Islet of Langerhans (tissue), 1 donor: ENCODE data around the gene TEAD1.

Experiments
- FAIRE-seq: peaks from one replicate; lab custom pipeline; 2011; peaks lifted over from hg19 to GRCh38; lab: Jason Lieb, UNC

Gene TEAD1

DNA sequence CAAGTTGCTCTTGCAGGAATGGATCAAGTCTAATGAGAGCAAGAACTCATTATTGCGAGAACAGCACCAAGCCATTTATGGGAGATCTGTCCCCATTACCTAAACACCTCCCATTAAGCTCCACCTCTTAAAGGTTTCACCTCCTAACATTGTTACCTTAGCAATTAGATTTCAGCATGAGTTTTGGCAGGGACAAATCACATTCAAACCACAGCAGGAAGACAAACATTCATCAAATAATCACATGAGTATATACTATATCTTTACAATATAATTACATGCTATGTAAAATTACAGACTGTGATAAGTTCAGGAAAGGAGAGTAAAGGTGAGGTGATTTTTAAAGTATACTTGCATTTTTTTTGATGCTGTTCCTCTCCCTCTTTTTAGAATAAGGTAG, 6.6 kb upstream of the TEAD1 start:
- FAIRE-seq, result no peak

- FAIRE-seq, result no peak
Measured at GRCh38 chr11:12668166-12668565, 6.1 kb upstream of the TEAD1 start.

- no peak for FAIRE-seq
Measured at GRCh38 chr11:12669930-12670329, 4.3 kb upstream of the TEAD1 start.

DNA sequence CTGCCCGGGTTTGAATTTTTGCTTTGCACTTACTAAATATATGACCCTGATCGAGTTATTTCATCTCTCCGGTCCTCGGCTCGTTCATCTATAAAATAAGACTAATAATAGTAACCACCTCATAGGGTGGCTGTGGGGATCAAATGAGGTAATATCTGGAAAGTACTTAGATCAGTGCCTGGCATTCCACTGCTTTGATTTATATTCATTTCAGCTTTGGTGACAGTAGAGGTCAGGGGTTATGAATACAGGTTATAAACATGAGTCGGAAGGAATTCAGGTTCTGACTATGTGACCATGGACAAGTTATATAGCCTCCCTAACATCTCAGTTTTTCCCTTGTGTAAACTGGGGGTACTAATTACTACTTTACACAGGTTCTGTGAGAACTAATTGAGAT, 2.9 kb upstream of the TEAD1 start:
- FAIRE-seq, result no peak

GRCh38 chr11:12673601-12673923, 659 bp upstream of the TEAD1 start:
- no peak for FAIRE-seq

DNA sequence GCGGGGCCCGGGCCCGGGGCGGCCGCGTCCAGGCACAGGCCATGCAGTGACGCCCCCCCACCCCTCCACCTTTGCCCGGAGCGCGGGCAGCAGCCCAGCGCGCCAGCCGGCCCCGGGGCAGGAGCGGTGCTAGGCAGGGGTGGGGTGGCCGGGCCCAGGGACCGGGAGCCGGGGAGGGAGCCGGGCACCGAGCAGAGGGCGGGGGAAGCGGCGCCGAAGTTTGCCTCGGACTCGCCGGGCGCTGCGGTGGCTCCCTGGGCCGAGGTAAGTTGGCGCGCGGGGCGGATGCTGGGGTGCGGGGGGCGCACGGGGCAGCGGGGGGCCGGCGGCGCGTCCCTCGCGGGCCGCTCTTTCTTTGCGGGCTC, 332 bp downstream of the TEAD1 start:
- no peak for FAIRE-seq

GRCh38 chr11:12674936-12675696, 895 bp downstream of the TEAD1 start:
- FAIRE-seq, result no peak

- FAIRE-seq, result no peak
Measured at GRCh38 chr11:12675951-12676711, 1.9 kb downstream of the TEAD1 start.

DNA sequence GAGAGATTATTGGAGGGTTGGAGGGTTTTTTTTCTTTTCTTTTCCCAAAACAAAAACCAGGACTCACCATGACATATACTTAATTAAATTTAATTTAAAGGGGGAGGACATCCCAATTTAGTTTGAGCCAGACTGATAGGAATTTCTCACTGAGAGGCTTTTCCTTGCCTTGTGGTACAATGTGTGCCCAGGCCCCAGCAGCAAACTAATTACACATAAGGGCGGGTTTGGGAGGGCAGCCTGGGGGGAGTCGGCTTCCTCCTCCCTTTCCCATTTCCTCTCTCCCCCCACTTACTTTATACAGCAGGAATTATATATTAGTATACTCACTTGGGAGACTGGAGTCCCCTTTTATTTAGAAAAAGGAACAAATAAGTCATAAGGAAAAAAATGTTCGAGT, 2.9 kb downstream of the TEAD1 start:
- no peak for FAIRE-seq

- FAIRE-seq, result no peak
Measured at GRCh38 chr11:12678092-12678491, 3.9 kb downstream of the TEAD1 start.

DNA sequence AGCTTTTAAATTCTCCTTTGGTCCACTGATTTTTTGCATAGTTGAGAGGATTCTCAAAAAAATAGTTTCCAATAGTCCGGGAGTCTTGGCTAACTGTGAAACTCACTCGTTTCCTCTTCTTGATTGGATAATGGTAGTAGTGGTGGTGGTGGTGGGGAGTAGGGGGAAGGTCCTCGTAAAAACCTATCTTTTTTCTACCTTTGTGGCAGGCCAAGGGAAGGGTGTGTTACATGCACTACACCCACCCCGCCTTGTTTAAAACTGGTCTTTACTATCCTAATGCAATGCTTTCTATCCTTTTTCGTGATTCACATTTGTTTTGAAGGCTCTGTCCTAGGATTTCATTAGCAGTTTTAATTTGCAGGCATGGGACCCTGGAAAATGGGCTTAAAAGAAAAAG, 4.8 kb downstream of the TEAD1 start:
- FAIRE-seq, result no peak

DNA sequence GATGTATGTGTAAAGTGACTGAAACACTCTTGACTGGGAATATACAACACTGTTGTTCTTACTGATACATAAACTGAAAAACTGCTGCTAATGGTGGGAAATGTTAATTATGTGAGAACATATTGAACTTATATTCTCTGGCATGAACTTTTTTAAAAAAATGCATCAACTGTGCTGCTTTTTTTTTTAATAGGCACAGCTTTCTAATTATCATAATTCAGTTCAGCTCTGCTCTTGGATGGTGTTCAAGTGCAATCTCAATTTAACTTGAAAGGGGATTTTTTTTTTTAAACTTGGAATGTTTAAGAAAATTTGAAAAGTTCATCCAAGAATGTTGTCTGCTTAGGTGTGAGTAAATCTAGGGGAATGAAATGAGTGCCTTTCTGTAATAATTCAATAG, 5.2 kb downstream of the TEAD1 start:
- peak; percentile 21 for FAIRE-seq

GRCh38 chr11:12680246-12680939, 6.2 kb downstream of the TEAD1 start:
- FAIRE-seq, result no peak

GRCh38 chr11:12680940-12681258, 6.7 kb downstream of the TEAD1 start:
- FAIRE-seq, result no peak

GRCh38 chr11:12681466-12681865, 7.2 kb downstream of the TEAD1 start:
- FAIRE-seq, result no peak

DNA sequence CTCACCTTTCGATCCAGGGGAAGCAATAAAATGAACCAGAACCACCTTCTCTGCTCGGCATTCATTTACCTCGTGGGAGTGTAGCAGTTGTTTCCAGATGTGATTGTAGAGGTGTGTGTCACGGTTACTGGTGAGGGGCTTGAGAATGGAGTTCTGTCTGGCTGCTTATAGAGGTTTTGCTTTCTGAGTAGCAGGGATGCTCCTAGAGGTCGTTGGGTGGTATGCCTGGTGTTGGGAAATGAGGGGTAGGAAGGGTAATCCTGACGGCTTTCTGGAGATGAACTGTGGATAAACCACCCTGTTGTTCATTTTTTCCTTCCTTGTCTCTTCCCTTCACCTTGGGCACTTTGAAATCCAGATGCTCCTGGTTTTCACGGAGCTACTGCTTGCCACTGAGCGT, 8.1 kb downstream of the TEAD1 start:
- FAIRE-seq, result no peak

- FAIRE-seq, result no peak
Measured at GRCh38 chr11:12682737-12683500, 8.7 kb downstream of the TEAD1 start.

- no peak for FAIRE-seq
Measured at GRCh38 chr11:12683874-12684273, 9.7 kb downstream of the TEAD1 start.

GRCh38 chr11:12684315-12684714, 10.1 kb downstream of the TEAD1 start:
- FAIRE-seq, result no peak

GRCh38 chr11:12684816-12685215, 10.6 kb downstream of the TEAD1 start:
- FAIRE-seq, result no peak

DNA sequence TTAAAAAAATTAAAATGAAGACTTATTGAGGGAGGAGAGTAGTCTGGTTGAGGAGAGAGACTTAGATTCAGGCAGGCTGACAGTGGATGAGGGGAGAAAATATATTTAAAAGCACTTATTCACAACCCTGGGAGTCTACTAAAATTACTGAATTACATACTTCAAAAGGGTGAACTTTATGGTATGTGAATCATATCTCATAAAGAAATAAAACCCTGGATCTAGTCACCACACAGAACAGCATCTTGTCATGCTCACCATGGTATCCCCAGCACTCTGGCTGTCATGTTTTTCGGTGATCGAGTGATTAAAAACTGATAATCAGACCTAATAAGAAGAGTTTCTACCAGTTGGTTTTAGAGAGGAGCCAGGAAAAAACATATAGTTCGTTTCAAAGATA, 11.0 kb downstream of the TEAD1 start:
- FAIRE-seq, result no peak

DNA sequence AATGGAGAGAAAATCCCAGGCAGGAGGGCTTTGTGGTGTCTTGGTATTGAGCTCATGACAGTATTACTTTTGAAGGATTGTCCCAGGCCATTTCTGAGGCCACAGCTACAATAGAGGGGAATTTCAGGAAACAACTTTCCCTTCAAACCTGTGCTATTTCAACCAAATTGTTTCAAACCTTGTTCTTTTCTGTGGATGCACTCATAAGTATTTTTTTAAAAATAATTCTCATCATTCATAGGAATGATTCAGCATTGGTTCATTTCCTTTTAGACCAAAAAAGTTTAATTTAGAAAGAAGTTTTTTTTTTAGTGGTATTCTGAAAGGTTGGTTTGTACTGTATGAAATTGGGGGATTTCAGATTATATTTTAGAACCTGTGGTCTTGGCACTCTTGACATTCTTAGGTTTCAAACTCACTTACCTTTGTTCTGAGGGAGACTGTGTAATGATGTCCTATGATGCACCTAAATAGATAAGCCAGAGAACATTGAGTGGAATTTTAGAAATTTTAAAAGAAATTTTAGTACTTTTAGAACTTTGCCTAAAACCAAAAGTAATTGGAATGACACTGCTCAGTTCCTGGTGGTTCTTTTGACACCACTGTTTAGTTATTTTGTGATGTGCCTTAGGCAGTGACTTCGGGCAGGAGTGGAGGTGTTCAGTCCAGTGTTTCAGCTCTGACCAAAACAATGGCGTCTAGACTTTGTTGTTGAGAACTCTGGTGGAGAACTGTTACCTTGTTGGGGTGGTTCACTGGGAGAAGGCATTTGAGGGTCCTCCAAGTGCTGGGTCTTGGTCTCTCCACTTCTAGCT, 12.2 kb downstream of the TEAD1 start:
- FAIRE-seq, result no peak
